Measurements from ENCODE around the gene NFAM1. TPM values are rescaled to one million over a fixed set of nuclear protein-coding genes. Genes with fewer than 3 reads are reported as not detected.

The NFAM1 gene
- total RNA-seq, 4 donors from 2014 or later: 0.26 to 1.1 (median 0.64) TPM; not detected in 1

- no peak for TF ChIP-seq POLR2A (IDR thresholded peaks at IDR 0.05)
- no peak for TF ChIP-seq CTCF (IDR thresholded peaks at IDR 0.05)
- no peaks in the 10 kb centered on the region for H3K9me3 ChIP-seq
- DNase-seq: no peak
- no peaks in the 10 kb centered on the region for H3K36me3 ChIP-seq
- no peak overlapping the region for H3K4me3 ChIP-seq
- intact Hi-C loops (cut with DNase I; ENCODE audit: low total_unique reads): no loop called here
- H3K27me3 ChIP-seq: no peaks in the 10 kb centered on the region
- H3K4me1 ChIP-seq: no peaks in the 10 kb centered on the region
- no peak overlapping the region for H3K27ac ChIP-seq
These were observed 38.3 kb upstream of the NFAM1 start for GRCh38 chr22:42470366-42471082.

GRCh38 chr22:42468841-42469240 is 36.6 kb upstream of the NFAM1 start:
- no peak for TF ChIP-seq CTCF (IDR thresholded peaks at IDR 0.05)
- no peak for TF ChIP-seq POLR2A (IDR thresholded peaks at IDR 0.05)
- no peaks in the 10 kb centered on the region for H3K9me3 ChIP-seq
- no peak for DNase-seq
- H3K27me3 ChIP-seq: no peaks in the 10 kb centered on the region
- intact Hi-C loops (cut with DNase I; ENCODE audit: low total_unique reads): no loop called here
- no peak overlapping the region for H3K27ac ChIP-seq
- no peaks in the 10 kb centered on the region for H3K36me3 ChIP-seq
- no peak overlapping the region for H3K4me3 ChIP-seq
- H3K4me1 ChIP-seq: no peaks in the 10 kb centered on the region

- Histone ChIP-seq H3K9me3 (no peaks in the 10 kb centered on the region), H3K4me1 (no peaks in the 10 kb centered on the region), H3K36me3 (no peaks in the 10 kb centered on the region), H3K27me3 (peaks cover 0 to 9% of the 10 kb centered on the region in 2 donors), H3K4me3 (no peak overlapping the region), H3K27ac (no peak overlapping the region)
- no peak for DNase-seq
- intact Hi-C loops (cut with DNase I; ENCODE audit: low total_unique reads): no loop called here
- TF ChIP-seq CTCF (IDR thresholded peaks at IDR 0.05) (no peak), POLR2A (IDR thresholded peaks at IDR 0.05) (no peak)
These were observed 29.8 kb upstream of the NFAM1 start for GRCh38 chr22:42462016-42462415.

- Histone ChIP-seq H3K4me3 (no peak overlapping the region), H3K36me3 (no peaks in the 10 kb centered on the region), H3K9me3 (no peaks in the 10 kb centered on the region), H3K27ac (no peak overlapping the region), H3K27me3 (peaks cover 0 to 9% of the 10 kb centered on the region in 2 donors), H3K4me1 (no peaks in the 10 kb centered on the region)
- TF ChIP-seq CTCF (IDR thresholded peaks at IDR 0.05) (no peak), POLR2A (IDR thresholded peaks at IDR 0.05) (no peak)
- DNase-seq: no peak
- intact Hi-C loops (cut with DNase I; ENCODE audit: low total_unique reads): no loop called here
These were observed 29.3 kb upstream of the NFAM1 start for GRCh38 chr22:42461511-42461910.

GRCh38 chr22:42459287-42460063 is 27.3 kb upstream of the NFAM1 start:
- intact Hi-C loops (cut with DNase I; ENCODE audit: low total_unique reads): no loop called here
- H3K27me3 ChIP-seq: peaks cover 0 to 9% of the 10 kb centered on the region in 2 donors
- DNase-seq: no peak

More at GRCh38 chr22:42459287-42460063, 27.3 kb upstream of the NFAM1 start:
- TF ChIP-seq CTCF (IDR thresholded peaks at IDR 0.05): no peak
- TF ChIP-seq POLR2A (IDR thresholded peaks at IDR 0.05): no peak
- Histone ChIP-seq H3K4me1 (no peaks in the 10 kb centered on the region), H3K27ac (no peak overlapping the region), H3K4me3 (no peak overlapping the region), H3K36me3 (no peaks in the 10 kb centered on the region), H3K9me3 (no peaks in the 10 kb centered on the region)

Data from uterus (tissue), 4 donors.